Epithelial cell of esophagus (primary cell): ENCODE measurements around the gene SERPIND1.
A peak's percentile ranks its signal among the peaks of the same experiment; 100 is the strongest.

Experiments
- DNase-seq: peaks from one replicate; pipeline ENCODE4 v3.0.0; 2010; ENCODE audit warnings: low read depth
- H3K4me3 ChIP-seq: 2 replicates; pipeline ENCODE4 v1.5.1; 2011; ENCODE audit warnings: mild to moderate bottlenecking, low read length, control low read depth
- CTCF ChIP-seq: IDR thresholded peaks from 2 replicates; pipeline ENCODE4 v1.5.1; 2011; ENCODE audit warnings: low read depth, mild to moderate bottlenecking, low read length, control low read depth, inconsistent platforms; ENCODE audit not compliant: insufficient read depth; ENCODE audit errors: missing control alignments

Gene SERPIND1

GRCh38 chr22:20804650-20805049 is 30.7 kb downstream of the SERPIND1 start:
- no peak for DNase-seq
- TF ChIP-seq CTCF: no peak
- H3K4me3 ChIP-seq: no peak overlapping the region

- no peak for TF ChIP-seq CTCF
- H3K4me3 ChIP-seq: no peak overlapping the region
- DNase-seq: no peak
Measured at GRCh38 chr22:20805972-20806471, 32.1 kb downstream of the SERPIND1 start.

- H3K4me3 ChIP-seq: no peak overlapping the region
- peak; percentile 77 for DNase-seq
- TF ChIP-seq CTCF: no peak
Measured at GRCh38 chr22:20807315-20807752, 33.4 kb downstream of the SERPIND1 start.

- H3K4me3 ChIP-seq: no peak overlapping the region
- DNase-seq: no peak
- no peak for TF ChIP-seq CTCF
Measured at GRCh38 chr22:20808844-20809243, 34.9 kb downstream of the SERPIND1 start.

- H3K4me3 ChIP-seq: no peak overlapping the region
- TF ChIP-seq CTCF: no peak
- DNase-seq: no peak
Measured at GRCh38 chr22:20809538-20810185, 35.7 kb downstream of the SERPIND1 start.

- no peak for DNase-seq
- H3K4me3 ChIP-seq: no peak overlapping the region
- TF ChIP-seq CTCF: no peak
Measured at GRCh38 chr22:20810645-20811044, 36.7 kb downstream of the SERPIND1 start.

GRCh38 chr22:20811171-20811570 is 37.3 kb downstream of the SERPIND1 start:
- no peak for TF ChIP-seq CTCF
- H3K4me3 ChIP-seq: no peak overlapping the region

More at GRCh38 chr22:20811171-20811570, 37.3 kb downstream of the SERPIND1 start:
- no peak for DNase-seq
